ENCODE data around the gene ZNF235.

- TF ChIP-seq POLR2AphosphoS5 (IDR thresholded peaks at IDR 0.05; ENCODE audit: low read depth, low read length) (no peak), POLR2A (IDR thresholded peaks at IDR 0.05; ENCODE audit: low read depth, low read length) (no peak), TAF1 (IDR thresholded peaks at IDR 0.05; ENCODE audit: low read depth, low read length) (no peak), PAX5 (IDR thresholded peaks at IDR 0.05; ENCODE audit: insufficient read depth, low read length, severe bottlenecking) (no peak)
Measured at GRCh38 chr19:44280916-44281315, 23.9 kb downstream of the ZNF235 start.
